Measurements from ENCODE around the gene ATXN7L1. TPM values are rescaled to one million over a fixed set of nuclear protein-coding genes. Genes with fewer than 3 reads are reported as not detected.

The ATXN7L1 gene
- total RNA-seq, 1 donor from 2014 or later = 8.5 TPM

GRCh38 chr7:105811189-105811847 is 65.1 kb downstream of the ATXN7L1 start:
- DNase-seq (ENCODE audit: low spot score) = no peak
- H3K4me1 Mint-ChIP-seq (ENCODE audit: low read depth) = peaks cover 76% of the 10 kb centered on the region
- peaks cover 6% of the 10 kb centered on the region for H3K27me3 Mint-ChIP-seq (ENCODE audit: insufficient read depth)
- peaks cover 14% of the 10 kb centered on the region for H3K36me3 Mint-ChIP-seq (ENCODE audit: low read depth)
- intact Hi-C loops (cut with micrococcal nuclease) = no loop called here
- peaks cover 4% of the 10 kb centered on the region for H3K9me3 Mint-ChIP-seq
- H3K4me3 Mint-ChIP-seq = no peak overlapping the region
- no peak overlapping the region for H3K27ac Mint-ChIP-seq

DNA sequence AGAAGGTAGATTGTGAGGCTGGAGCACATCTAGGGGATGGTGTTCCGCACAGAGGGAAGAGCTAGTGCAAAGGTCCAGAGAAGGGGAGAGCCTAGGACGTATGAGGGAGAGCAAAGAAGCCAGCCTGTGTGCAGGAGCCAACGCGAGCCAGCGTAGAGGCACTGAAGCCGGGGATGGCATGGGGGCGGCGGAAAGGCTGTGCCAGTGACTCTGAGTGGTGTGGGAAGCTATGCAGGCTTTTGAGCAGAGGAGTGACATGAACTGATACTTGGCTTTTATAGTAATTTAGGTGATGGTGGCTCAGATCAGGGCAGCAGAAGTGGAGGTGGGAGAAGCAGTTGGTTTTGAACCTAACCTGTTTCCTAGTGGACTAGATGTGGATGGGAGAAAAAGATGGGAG is 65.8 kb downstream of the ATXN7L1 start:
- intact Hi-C loops (cut with micrococcal nuclease) = no loop called here
- peaks cover 14% of the 10 kb centered on the region for H3K36me3 Mint-ChIP-seq (ENCODE audit: low read depth)
- peak overlapping the region; percentile 75 for H3K27ac Mint-ChIP-seq
- no peak overlapping the region for H3K4me3 Mint-ChIP-seq
- DNase-seq (ENCODE audit: low spot score) = no peak
- peaks cover 4% of the 10 kb centered on the region for H3K27me3 Mint-ChIP-seq (ENCODE audit: insufficient read depth)
- peaks cover 4% of the 10 kb centered on the region for H3K9me3 Mint-ChIP-seq
- peaks cover 81% of the 10 kb centered on the region for H3K4me1 Mint-ChIP-seq (ENCODE audit: low read depth)

DNA sequence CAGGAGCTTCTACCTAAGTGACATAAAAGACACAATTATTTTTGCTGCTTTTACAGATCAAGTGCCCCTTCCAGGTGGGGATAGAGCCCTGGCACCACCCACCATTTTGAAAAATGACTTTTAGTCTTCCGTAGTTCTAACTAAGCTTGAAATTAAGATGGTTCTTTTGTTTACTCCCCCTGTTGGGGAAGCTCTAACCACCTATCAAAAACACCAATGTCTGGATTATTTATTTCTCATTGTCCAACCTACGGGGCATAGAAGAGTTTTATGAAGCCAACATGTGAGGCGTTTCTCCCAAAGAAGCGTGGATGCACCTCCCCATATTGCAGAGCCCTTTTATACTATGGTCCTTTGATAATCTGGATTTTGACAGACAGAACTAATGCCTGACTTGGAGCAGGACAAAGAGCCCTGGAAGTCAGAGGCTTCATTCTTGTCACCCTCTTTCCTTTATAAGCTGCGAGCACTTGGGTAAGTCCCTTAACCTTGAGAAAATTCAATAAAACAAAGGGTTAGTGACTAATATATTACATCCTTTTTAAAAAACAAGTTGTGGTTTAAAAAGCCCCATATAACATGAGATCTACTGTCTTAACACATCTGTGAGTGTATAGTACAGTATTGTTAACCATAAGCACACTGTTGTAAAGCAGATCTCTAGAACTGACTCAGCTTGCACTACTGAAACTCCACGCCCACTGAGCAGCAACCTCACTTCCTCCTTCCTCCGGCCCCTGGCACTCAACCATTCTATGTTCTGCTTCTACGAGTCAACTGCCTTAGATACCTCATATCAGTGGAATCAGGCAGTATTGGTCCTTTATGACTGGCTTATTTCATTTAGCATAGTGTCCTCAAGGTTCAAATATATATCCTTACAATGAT is 67.5 kb downstream of the ATXN7L1 start:
- Mint-ChIP-seq H3K27ac (peak overlapping the region; percentile 75), H3K4me3 (peak overlapping the region; percentile 45), H3K9me3 (peaks cover 4% of the 10 kb centered on the region), H3K27me3 (ENCODE audit: insufficient read depth) (peaks cover 1% of the 10 kb centered on the region), H3K36me3 (ENCODE audit: low read depth) (peaks cover 13% of the 10 kb centered on the region), H3K4me1 (ENCODE audit: low read depth) (peaks cover 77% of the 10 kb centered on the region)
- DNase-seq (ENCODE audit: low spot score) = peak; percentile 77
- intact Hi-C loops (cut with micrococcal nuclease) = loop anchor here (1.0 to 5.0 kb wide), 26 partner anchors 9 to 1062 kb away; partner anchors contain the start of genes ATXN7L1, SRPK2 and SYPL1

GRCh38 chr7:105808209-105808608 is 68.2 kb downstream of the ATXN7L1 start:
- Mint-ChIP-seq H3K36me3 (ENCODE audit: low read depth) (peaks cover 8% of the 10 kb centered on the region), H3K27me3 (ENCODE audit: insufficient read depth) (no peaks in the 10 kb centered on the region), H3K9me3 (peaks cover 4% of the 10 kb centered on the region), H3K4me3 (peak overlapping the region; percentile 25), H3K27ac (peak overlapping the region; percentile 75), H3K4me1 (ENCODE audit: low read depth) (peaks cover 75% of the 10 kb centered on the region)
- intact Hi-C loops (cut with micrococcal nuclease) = loop anchor here (2.0 to 5.0 kb wide), 9 partner anchors 129 to 911 kb away; partner anchors contain the start of genes SRPK2 and SYPL1
- no peak for DNase-seq (ENCODE audit: low spot score)

- Mint-ChIP-seq H3K4me3 (peak overlapping the region; percentile 13), H3K27me3 (ENCODE audit: insufficient read depth) (no peaks in the 10 kb centered on the region), H3K4me1 (ENCODE audit: low read depth) (peaks cover 82% of the 10 kb centered on the region), H3K27ac (peak overlapping the region; percentile 75), H3K9me3 (peaks cover 4% of the 10 kb centered on the region), H3K36me3 (ENCODE audit: low read depth) (peaks cover 8% of the 10 kb centered on the region)
- no peak for DNase-seq (ENCODE audit: low spot score)
- intact Hi-C loops (cut with micrococcal nuclease) = loop anchor here (5.0 kb wide), 6 partner anchors 305 to 850 kb away; partner anchors contain the start of genes SRPK2 and SYPL1
Observed at GRCh38 chr7:105807448-105807762, 69.0 kb downstream of the ATXN7L1 start.

DNA sequence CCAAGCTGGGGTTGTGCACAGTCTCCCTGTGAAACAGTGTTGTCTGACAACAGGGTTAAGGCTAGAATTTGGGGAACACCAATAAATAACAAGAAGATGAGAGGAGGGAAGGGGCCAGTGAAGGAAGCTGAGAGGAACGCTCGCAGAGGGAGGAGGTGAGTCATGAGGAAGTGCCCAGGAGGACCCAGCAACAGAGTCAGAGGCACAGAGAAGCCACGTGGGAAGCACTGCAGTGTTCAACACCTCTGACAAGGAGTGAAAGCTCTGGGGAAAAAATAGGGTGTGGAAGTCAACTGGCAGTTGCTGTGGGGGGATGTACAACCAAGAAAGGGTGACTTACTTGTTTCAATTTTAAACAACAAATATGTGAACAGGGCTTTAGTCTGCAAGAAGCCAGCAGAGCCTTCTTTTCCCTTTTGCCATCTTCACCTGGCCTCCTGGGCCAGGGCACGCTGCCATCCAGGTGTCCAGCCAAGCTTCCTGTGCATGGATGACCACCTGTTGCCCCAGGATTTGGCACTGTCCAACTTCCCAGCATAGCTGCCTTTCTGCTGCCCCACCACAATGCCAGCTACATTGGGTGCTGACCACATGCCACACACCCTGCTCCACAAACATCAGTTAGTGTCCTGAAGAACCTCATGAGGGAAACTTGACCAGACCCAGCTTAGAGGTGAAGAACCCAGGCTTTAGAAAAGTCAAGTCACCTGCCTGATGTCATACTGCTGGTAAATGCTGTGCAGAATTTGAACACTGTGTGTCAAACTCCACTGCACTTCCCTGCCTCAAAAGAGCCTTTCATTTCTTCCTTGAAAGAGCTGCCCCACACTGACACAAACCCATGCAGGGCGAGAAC is 69.6 kb downstream of the ATXN7L1 start:
- intact Hi-C loops (cut with micrococcal nuclease) = loop anchor here (5.0 kb wide), 6 partner anchors 305 to 850 kb away; partner anchors contain the start of genes SRPK2 and SYPL1
- H3K27ac Mint-ChIP-seq = peak overlapping the region; percentile 75
- peak overlapping the region; percentile 24 for H3K4me3 Mint-ChIP-seq
- peaks cover 2% of the 10 kb centered on the region for H3K27me3 Mint-ChIP-seq (ENCODE audit: insufficient read depth)
- H3K4me1 Mint-ChIP-seq (ENCODE audit: low read depth) = peaks cover 81% of the 10 kb centered on the region
- peaks cover 4% of the 10 kb centered on the region for H3K9me3 Mint-ChIP-seq
- peak; percentile 65 for DNase-seq (ENCODE audit: low spot score)
- peaks cover 8% of the 10 kb centered on the region for H3K36me3 Mint-ChIP-seq (ENCODE audit: low read depth)

DNA sequence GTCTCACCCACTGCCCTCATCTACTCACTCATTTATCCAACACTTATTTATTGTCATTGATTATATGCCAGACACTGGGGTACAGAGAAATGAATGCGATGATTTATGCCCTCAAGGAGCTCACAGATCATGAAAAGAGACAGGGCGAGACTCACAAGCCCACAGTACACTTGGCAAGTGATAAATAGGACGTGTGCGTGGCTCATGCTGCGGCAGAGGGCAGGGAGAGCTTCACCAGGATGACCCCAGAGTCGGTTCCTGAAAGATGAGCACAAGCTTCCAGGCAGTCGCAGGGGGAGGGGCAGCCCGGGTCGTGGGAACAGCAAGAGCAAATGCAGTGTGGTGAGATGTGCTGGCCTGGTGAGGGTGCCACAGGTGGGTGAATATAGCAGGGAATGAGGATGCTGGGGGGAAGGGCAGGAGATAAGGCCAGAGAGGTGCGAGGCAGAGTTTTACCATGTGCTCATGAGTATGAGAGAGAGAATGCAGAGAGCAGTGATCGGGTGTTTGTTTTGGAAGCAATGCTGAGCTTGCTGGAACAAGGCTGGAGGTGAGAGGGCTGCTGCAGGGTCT is 70.9 kb downstream of the ATXN7L1 start:
- Mint-ChIP-seq H3K9me3 (peaks cover 4% of the 10 kb centered on the region), H3K27ac (peak overlapping the region; percentile 75), H3K4me1 (ENCODE audit: low read depth) (peaks cover 82% of the 10 kb centered on the region), H3K27me3 (ENCODE audit: insufficient read depth) (peaks cover 2% of the 10 kb centered on the region), H3K36me3 (ENCODE audit: low read depth) (peaks cover 6% of the 10 kb centered on the region), H3K4me3 (no peak overlapping the region)
- intact Hi-C loops (cut with micrococcal nuclease) = loop anchor here (5.0 kb wide), 6 partner anchors 307 to 848 kb away; partner anchors contain the start of genes SRPK2 and SYPL1
- no peak for DNase-seq (ENCODE audit: low spot score)

DNA sequence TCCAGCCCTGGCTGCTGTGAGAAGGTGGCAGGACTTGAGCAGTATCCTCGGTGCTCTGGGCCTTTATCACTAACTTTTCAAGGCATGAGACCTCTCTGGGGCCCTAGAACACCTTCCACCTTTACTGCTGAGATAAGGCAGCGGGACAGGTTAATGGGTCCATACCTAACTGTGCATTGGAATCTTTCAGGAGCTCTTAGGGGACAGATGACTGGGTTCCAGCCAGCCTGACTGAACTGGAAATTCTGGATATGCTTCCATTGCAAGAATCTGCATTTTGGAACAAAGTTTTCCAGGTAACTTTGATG is 73.0 kb downstream of the ATXN7L1 start:
- intact Hi-C loops (cut with micrococcal nuclease) = no loop called here
- Mint-ChIP-seq H3K27me3 (ENCODE audit: insufficient read depth) (peaks cover 2% of the 10 kb centered on the region), H3K27ac (no peak overlapping the region), H3K4me3 (no peak overlapping the region), H3K36me3 (ENCODE audit: low read depth) (no peaks in the 10 kb centered on the region), H3K9me3 (no peaks in the 10 kb centered on the region), H3K4me1 (ENCODE audit: low read depth) (peaks cover 74% of the 10 kb centered on the region)
- DNase-seq (ENCODE audit: low spot score) = no peak

- Mint-ChIP-seq H3K36me3 (ENCODE audit: low read depth) (peaks cover 2% of the 10 kb centered on the region), H3K27ac (no peak overlapping the region), H3K9me3 (no peaks in the 10 kb centered on the region), H3K27me3 (ENCODE audit: insufficient read depth) (peaks cover 5% of the 10 kb centered on the region), H3K4me3 (no peak overlapping the region), H3K4me1 (ENCODE audit: low read depth) (peaks cover 68% of the 10 kb centered on the region)
- intact Hi-C loops (cut with micrococcal nuclease) = no loop called here
- DNase-seq (ENCODE audit: low spot score) = no peak
Observed at GRCh38 chr7:105802604-105803428, 73.6 kb downstream of the ATXN7L1 start.

DNA sequence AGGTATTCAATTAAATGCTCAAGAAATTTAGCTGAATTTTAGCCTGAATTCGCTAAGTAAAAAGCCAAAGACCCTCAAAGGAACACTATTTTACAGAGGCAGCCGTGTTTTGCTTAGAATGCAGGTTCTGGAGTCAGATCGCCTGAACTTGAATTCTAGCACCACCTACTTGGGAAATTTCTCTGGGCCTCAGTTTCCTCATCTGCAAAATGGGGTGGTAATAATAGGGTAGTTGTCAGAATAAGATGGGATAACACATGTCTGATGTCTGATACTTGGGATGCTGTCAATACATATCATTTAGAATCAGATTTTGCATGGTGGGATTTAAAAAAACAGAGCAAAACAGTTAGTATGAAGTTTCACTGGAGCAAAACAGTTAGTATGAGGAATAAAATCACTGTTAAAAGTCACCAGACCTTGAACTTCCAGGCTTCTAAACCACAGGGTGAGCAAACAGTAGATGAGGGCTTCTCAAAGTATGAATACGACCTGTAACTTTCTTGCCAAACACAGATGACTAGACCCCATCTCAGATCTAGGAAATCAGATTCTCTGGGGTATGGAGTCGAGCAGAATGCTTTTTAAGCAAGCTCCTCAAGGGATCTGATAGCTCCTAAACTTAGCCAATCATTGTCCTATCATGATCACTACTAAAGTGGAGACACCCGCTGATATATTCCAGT is 75.4 kb downstream of the ATXN7L1 start:
- DNase-seq (ENCODE audit: low spot score) = no peak
- H3K27ac Mint-ChIP-seq = peak overlapping the region; percentile 9
- H3K4me3 Mint-ChIP-seq = no peak overlapping the region
- peaks cover 5% of the 10 kb centered on the region for H3K27me3 Mint-ChIP-seq (ENCODE audit: insufficient read depth)
- H3K4me1 Mint-ChIP-seq (ENCODE audit: low read depth) = peaks cover 50% of the 10 kb centered on the region
- intact Hi-C loops (cut with micrococcal nuclease) = loop anchor here (1.0 to 2.0 kb wide), 3 partner anchors 8 to 110 kb away; no protein-coding TSS in a partner anchor
- no peaks in the 10 kb centered on the region for H3K9me3 Mint-ChIP-seq
- peaks cover 2% of the 10 kb centered on the region for H3K36me3 Mint-ChIP-seq (ENCODE audit: low read depth)

- H3K4me3 Mint-ChIP-seq = peak overlapping the region; percentile 62
- no peaks in the 10 kb centered on the region for H3K9me3 Mint-ChIP-seq
- intact Hi-C loops (cut with micrococcal nuclease) = loop anchor here (1.0 to 2.0 kb wide), 3 partner anchors 9 to 110 kb away; no protein-coding TSS in a partner anchor
- peaks cover 5% of the 10 kb centered on the region for H3K27me3 Mint-ChIP-seq (ENCODE audit: insufficient read depth)
- peak overlapping the region; percentile 15 for H3K27ac Mint-ChIP-seq
- H3K36me3 Mint-ChIP-seq (ENCODE audit: low read depth) = peaks cover 2% of the 10 kb centered on the region
- no peak for DNase-seq (ENCODE audit: low spot score)
- H3K4me1 Mint-ChIP-seq (ENCODE audit: low read depth) = peaks cover 44% of the 10 kb centered on the region
Observed at GRCh38 chr7:105800442-105800841, 76.0 kb downstream of the ATXN7L1 start.

All from activated T-helper 1 cell treated with anti-CD3 and anti-CD28 coated beads, Interleukin-12 subunit alpha, Interleukin-12 subunit beta, Interleukin-2, Interleukin-4 antibody, amounts not matched to agents 30 ng/mL and 10 ng/mL and 1 ng/mL, durations not matched to agents 14 hours and 24 hours and 36 hours (primary cell).